ENCODE data around the gene DARS2.

The DARS2 gene

DNA sequence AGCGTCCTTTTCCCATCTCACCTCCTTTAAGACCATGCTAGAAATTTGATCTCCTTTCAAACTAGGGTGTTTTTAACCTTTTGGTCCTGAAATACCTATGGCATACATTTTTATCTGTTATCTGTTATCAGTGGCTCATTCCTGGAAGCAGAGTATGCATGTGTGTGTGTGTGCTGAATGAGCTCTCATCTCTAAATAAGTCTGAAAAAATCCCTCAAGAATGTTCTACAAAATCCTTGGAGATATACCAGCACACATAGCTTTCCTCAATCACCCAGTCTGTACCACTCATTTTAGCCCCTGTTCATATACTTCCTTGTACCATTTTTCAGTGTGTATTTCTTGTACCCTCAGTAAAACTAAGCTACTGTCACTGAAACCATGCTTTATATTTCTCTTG lies 6.0 kb upstream of the DARS2 start:
- Histone ChIP-seq H3K27me3 (no peaks in the 10 kb centered on the region), H3K36me3 (peaks cover 10 to 60% (median 54%) of the 10 kb centered on the region in 11 experiments)

DNA sequence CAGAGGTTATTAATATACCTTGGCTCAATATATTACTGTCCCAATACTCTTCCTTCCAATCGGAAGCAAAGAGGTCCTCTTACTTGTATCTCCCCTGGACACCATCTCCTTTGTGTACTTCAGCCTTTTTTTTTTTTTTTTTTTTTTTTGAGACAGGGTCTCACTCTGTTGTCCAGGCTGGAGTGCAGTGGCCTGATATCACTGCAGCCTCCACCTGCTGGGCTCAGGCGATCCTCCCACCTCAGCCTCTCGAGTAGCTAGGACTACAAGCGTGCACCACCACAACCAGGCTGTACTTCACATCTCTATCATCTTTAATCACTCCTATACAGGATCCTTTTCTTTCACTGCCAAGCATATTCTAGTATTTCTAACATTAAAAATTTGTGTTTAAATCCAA lies 2.8 kb upstream of the DARS2 start:
- H3K4me1 ChIP-seq = peaks cover 22 to 42% (median 39%) of the 10 kb centered on the region in 10 experiments
- no peak overlapping the region for H3K27ac ChIP-seq
- TF ChIP-seq Cebpa-rat (IDR thresholded peaks at IDR 0.05) = no peak
- H4K20me1 ChIP-seq = peaks cover 0 to 7% (median 0%) of the 10 kb centered on the region in 11 experiments; a peak in 2 of 22 replicates
- peak overlapping the region in 10 of 11 experiments; percentile 26 to 97 (median 87); a peak in 14 of 22 replicates for H3K4me2 ChIP-seq
- H3K4me3 ChIP-seq = 0 out of 20 replicates have a peak overlapping the region, but pooled peaks of 1 of the 10 experiments have one; percentile 8
- 0 out of 22 replicates have a peak overlapping the region, but pooled peaks of 1 of the 11 experiments have one; percentile 38 for H3K9ac ChIP-seq
- peaks cover 10 to 56% (median 45%) of the 10 kb centered on the region in 11 experiments for H3K36me3 ChIP-seq
- no peaks in the 10 kb centered on the region for H3K27me3 ChIP-seq
- peaks cover 0 to 27% (median 23%) of the 10 kb centered on the region in 11 experiments; a peak in 20 of 22 replicates for H3K9me3 ChIP-seq (replicated peaks in 1 of 11)

More for the DNA sequence above, 6.0 kb upstream of the DARS2 start:
- Histone ChIP-seq H4K20me1 (peaks cover 0 to 7% (median 0%) of the 10 kb centered on the region in 11 experiments; a peak in 2 of 22 replicates), H3K4me2 (no peak overlapping the region), H3K4me3 (no peak overlapping the region), H3K4me1 (peaks cover 14 to 26% (median 23%) of the 10 kb centered on the region in 10 experiments), H3K9me3 (replicated peaks in 1 of 11) (peaks cover 0 to 56% (median 43%) of the 10 kb centered on the region in 11 experiments; a peak in 21 of 22 replicates), H3K27ac (no peak overlapping the region), H3K9ac (no peak overlapping the region)
- no peak for TF ChIP-seq Cebpa-rat (IDR thresholded peaks at IDR 0.05)

- Histone ChIP-seq H3K27me3 (no peaks in the 10 kb centered on the region), H4K20me1 (peaks cover 0 to 7% (median 0%) of the 10 kb centered on the region in 11 experiments; a peak in 2 of 22 replicates), H3K9ac (peak overlapping the region; percentile 84 to 93 (median 88)), H3K4me1 (peaks cover 30 to 57% (median 47%) of the 10 kb centered on the region in 10 experiments), H3K9me3 (replicated peaks in 1 of 11) (peaks cover 0 to 8% (median 4%) of the 10 kb centered on the region in 11 experiments; a peak in 12 of 22 replicates), H3K4me3 (peak overlapping the region; percentile 77 to 94 (median 86)), H3K36me3 (peaks cover 2 to 48% (median 27%) of the 10 kb centered on the region in 11 experiments), H3K27ac (peak overlapping the region; percentile 79 to 93 (median 89)), H3K4me2 (peak overlapping the region; percentile 66 to 97 (median 89))
- TF ChIP-seq Cebpa-rat (IDR thresholded peaks at IDR 0.05) = no peak
These were observed 625 bp upstream of the DARS2 start for GRCh38 chr1:173823781-173824314.

- Histone ChIP-seq H3K9me3 (replicated peaks in 1 of 11) (no peaks in the 10 kb centered on the region), H3K9ac (no peak overlapping the region), H3K36me3 (peaks cover 4 to 52% (median 27%) of the 10 kb centered on the region in 11 experiments; a peak in 21 of 22 replicates), H3K4me2 (peak overlapping the region in 8 of 11 experiments; percentile 14 to 78 (median 40); a peak in 10 of 22 replicates), H3K4me1 (peaks cover 24 to 41% (median 32%) of the 10 kb centered on the region in 10 experiments), H4K20me1 (no peaks in the 10 kb centered on the region), H3K27ac (no peak overlapping the region), H3K4me3 (no peak overlapping the region), H3K27me3 (no peaks in the 10 kb centered on the region)
- TF ChIP-seq Cebpa-rat (IDR thresholded peaks at IDR 0.05) = no peak
These were observed 3.1 kb downstream of the DARS2 start for GRCh38 chr1:173827611-173828010.

DNA sequence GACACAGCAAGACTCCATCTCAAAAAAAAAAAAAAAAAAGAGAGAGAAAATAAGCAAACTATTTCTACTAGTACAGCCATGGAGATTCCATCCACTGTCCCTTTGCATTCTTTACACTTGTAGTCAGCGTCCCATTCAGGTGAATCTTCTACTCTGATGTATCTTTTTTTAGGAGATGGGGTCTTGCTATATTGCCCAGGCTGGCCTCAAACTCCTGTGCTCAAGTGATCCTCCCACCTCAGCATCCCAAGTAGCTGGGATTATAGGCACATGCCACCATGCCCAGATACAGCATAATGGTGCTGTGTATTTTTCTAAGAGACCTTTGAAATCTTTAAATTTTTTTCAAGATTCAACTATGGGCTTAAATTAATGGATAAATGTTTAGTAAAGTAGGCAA lies 8.3 kb downstream of the DARS2 start:
- H3K27me3 ChIP-seq = no peaks in the 10 kb centered on the region
- H3K4me3 ChIP-seq = no peak overlapping the region
- H3K4me2 ChIP-seq = no peak overlapping the region
- no peak overlapping the region for H3K9ac ChIP-seq
- TF ChIP-seq Cebpa-rat (IDR thresholded peaks at IDR 0.05) = no peak
- peaks cover 0 to 6% (median 0%) of the 10 kb centered on the region in 10 experiments; a peak in 1 of 20 replicates for H3K4me1 ChIP-seq
- no peaks in the 10 kb centered on the region for H3K9me3 ChIP-seq (replicated peaks in 1 of 11)
- H3K36me3 ChIP-seq = peaks cover 46 to 96% (median 76%) of the 10 kb centered on the region in 11 experiments
- no peak overlapping the region for H3K27ac ChIP-seq
- no peaks in the 10 kb centered on the region for H4K20me1 ChIP-seq

- no peaks in the 10 kb centered on the region for H3K9me3 ChIP-seq (replicated peaks in 1 of 11)
- TF ChIP-seq Cebpa-rat (IDR thresholded peaks at IDR 0.05) = no peak
- no peaks in the 10 kb centered on the region for H3K27me3 ChIP-seq
- H3K9ac ChIP-seq = no peak overlapping the region
- H3K4me1 ChIP-seq = no peaks in the 10 kb centered on the region
- H4K20me1 ChIP-seq = peaks cover 0 to 4% (median 0%) of the 10 kb centered on the region in 11 experiments; a peak in 4 of 22 replicates
- H3K4me3 ChIP-seq = no peak overlapping the region
- no peak overlapping the region for H3K4me2 ChIP-seq
- H3K27ac ChIP-seq = no peak overlapping the region
- H3K36me3 ChIP-seq = peaks cover 64 to 93% (median 83%) of the 10 kb centered on the region in 11 experiments
These were observed 27.6 kb downstream of the DARS2 start for GRCh38 chr1:173852105-173852504.

- Histone ChIP-seq H3K4me2 (no peak overlapping the region), H3K9me3 (replicated peaks in 1 of 11) (no peaks in the 10 kb centered on the region), H4K20me1 (peaks cover 0 to 7% (median 0%) of the 10 kb centered on the region in 11 experiments; a peak in 3 of 22 replicates), H3K4me3 (no peak overlapping the region), H3K9ac (no peak overlapping the region), H3K27ac (no peak overlapping the region), H3K27me3 (no peaks in the 10 kb centered on the region), H3K36me3 (peaks cover 73 to 97% (median 89%) of the 10 kb centered on the region in 11 experiments), H3K4me1 (no peaks in the 10 kb centered on the region)
- no peak for TF ChIP-seq Cebpa-rat (IDR thresholded peaks at IDR 0.05)
These were observed 28.6 kb downstream of the DARS2 start for GRCh38 chr1:173853074-173853473.

- TF ChIP-seq Cebpa-rat (IDR thresholded peaks at IDR 0.05) = no peak
- Histone ChIP-seq H3K4me1 (no peaks in the 10 kb centered on the region), H4K20me1 (peaks cover 0 to 21% (median 5%) of the 10 kb centered on the region in 11 experiments; a peak in 14 of 22 replicates), H3K9ac (no peak overlapping the region), H3K9me3 (replicated peaks in 1 of 11) (no peaks in the 10 kb centered on the region), H3K36me3 (peaks cover 77 to 100% (median 92%) of the 10 kb centered on the region in 11 experiments), H3K27me3 (no peaks in the 10 kb centered on the region), H3K4me3 (no peak overlapping the region), H3K27ac (no peak overlapping the region), H3K4me2 (no peak overlapping the region)
These were observed 31.5 kb downstream of the DARS2 start for GRCh38 chr1:173856014-173856413.

DNA sequence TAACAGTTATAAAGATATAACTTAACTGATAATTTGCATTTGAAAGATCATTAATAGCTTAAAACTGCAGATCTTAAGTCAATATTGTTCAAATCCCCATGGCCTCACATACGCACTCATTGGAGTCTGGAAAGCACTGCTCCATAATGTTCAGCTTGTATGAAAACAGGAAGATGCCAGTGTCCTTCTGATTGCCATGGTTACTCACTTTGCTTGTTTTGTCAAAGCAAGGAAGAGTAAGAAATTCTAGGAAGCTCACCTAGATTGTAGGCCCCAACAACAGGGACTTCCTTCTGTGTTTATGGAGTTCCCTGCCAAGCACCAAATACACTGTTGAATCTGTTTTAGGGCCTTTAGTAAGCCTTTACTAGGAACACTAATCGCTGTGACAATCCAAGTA lies 32.4 kb downstream of the DARS2 start:
- Histone ChIP-seq H3K27me3 (no peaks in the 10 kb centered on the region), H3K4me3 (no peak overlapping the region), H3K9ac (no peak overlapping the region), H3K27ac (no peak overlapping the region), H3K4me2 (no peak overlapping the region), H3K4me1 (no peaks in the 10 kb centered on the region), H4K20me1 (peaks cover 0 to 30% (median 14%) of the 10 kb centered on the region in 11 experiments; a peak in 17 of 22 replicates), H3K36me3 (peaks cover 69 to 97% (median 89%) of the 10 kb centered on the region in 11 experiments), H3K9me3 (replicated peaks in 1 of 11) (no peaks in the 10 kb centered on the region)
- TF ChIP-seq Cebpa-rat (IDR thresholded peaks at IDR 0.05) = no peak
